Loucy (cell line): ENCODE data around the gene TSPAN10.

Experiments used
- H2AFZ ChIP-seq: fragments of 200-600 bp; sonication (generic); 2 replicates; pipeline ENCODE4 v1.6.0; 2016; ENCODE audit warnings: antibody characterized with exemption, mild to moderate bottlenecking, low read length, moderate library complexity
- H3F3A ChIP-seq: fragments of 200-600 bp; 2 replicates; pipeline ENCODE4 v1.6.0; 2016; ENCODE audit warnings: antibody characterized with exemption, low read depth, mild to moderate bottlenecking
- H3K27me3 ChIP-seq: fragments of 200-600 bp; sonication (generic); 2 replicates; pipeline ENCODE4 v1.6.1; 2014; ENCODE audit warnings: low read length, mild to moderate bottlenecking; ENCODE audit not compliant: insufficient read depth, poor library complexity, severe bottlenecking
- H3K36me3 ChIP-seq: fragments of 200-600 bp; sonication (generic); 2 replicates; pipeline ENCODE4 v1.6.1; 2016; ENCODE audit warnings: low read length; ENCODE audit not compliant: insufficient read depth
- H3K4me1 ChIP-seq: fragments of 200-600 bp; sonication (generic); 2 replicates; pipeline ENCODE4 v1.5.1; 2014; ENCODE audit warnings: low read length, mild to moderate bottlenecking; ENCODE audit not compliant: insufficient read depth, poor library complexity, severe bottlenecking
- H3K4me2 ChIP-seq: fragments of 200-600 bp; sonication (generic); 2 replicates; pipeline ENCODE4 v1.6.0; 2014; ENCODE audit warnings: antibody characterized with exemption, low read length, low read depth, mild to moderate bottlenecking; ENCODE audit not compliant: poor library complexity, severe bottlenecking
- H3K4me3 ChIP-seq: fragments of 200-600 bp; sonication (generic); 2 replicates; pipeline ENCODE4 v1.5.1; 2014; ENCODE audit warnings: low read length, mild to moderate bottlenecking, mixed read lengths; ENCODE audit not compliant: poor library complexity, severe bottlenecking
- H3K79me2 ChIP-seq: fragments of 200-600 bp; sonication (generic); 2 replicates; pipeline ENCODE4 v1.6.1; 2014; ENCODE audit warnings: low read length; ENCODE audit not compliant: insufficient read depth
- H3K9ac ChIP-seq: fragments of 200-600 bp; sonication (generic); 2 replicates; pipeline ENCODE4 v1.6.0; 2014; ENCODE audit warnings: mild to moderate bottlenecking, low read depth, low read length, moderate library complexity; ENCODE audit not compliant: poor library complexity, severe bottlenecking
- H3K9me2 ChIP-seq: fragments of 200-600 bp; sonication (generic); replicated peaks from 2 replicates; pipeline ENCODE4 v1.6.1; 2016; ENCODE audit warnings: low read depth, low read length, mixed read lengths
- H3K9me3 ChIP-seq: fragments of 200-600 bp; sonication (generic); 2 replicates; pipeline ENCODE4 v1.6.1; 2014; ENCODE audit warnings: mild to moderate bottlenecking, antibody characterized with exemption, low read length, low read depth; ENCODE audit not compliant: insufficient read depth
- H4K20me1 ChIP-seq: fragments of 200-600 bp; sonication (generic); 2 replicates; pipeline ENCODE4 v1.6.0; 2014; ENCODE audit warnings: antibody characterized with exemption, low read length, mild to moderate bottlenecking; ENCODE audit not compliant: insufficient read depth, poor library complexity, severe bottlenecking
- CTCF ChIP-seq: fragments of 200-600 bp; sonication (generic); conservative IDR thresholded peaks from 2 replicates; pipeline ENCODE4 v1.5.1; 2014; ENCODE audit warnings: mild to moderate bottlenecking, antibody characterized with exemption, low read length
- EZH2phosphoT487 ChIP-seq: fragments of 200-600 bp; IDR thresholded peaks from 2 replicates; pipeline ENCODE4 v1.6.1; 2018; ENCODE audit warnings: antibody characterized with exemption, mild to moderate bottlenecking, moderate library complexity, borderline replicate concordance

TSPAN10 gene

GRCh38 chr17:81644976-81645952, 8.3 kb downstream of the TSPAN10 start:
- Histone ChIP-seq H2AFZ (no peak overlapping the region), H3K4me2 (no peak overlapping the region), H3K4me1 (no peaks in the 10 kb centered on the region), H3K27me3 (no peaks in the 10 kb centered on the region), H4K20me1 (no peaks in the 10 kb centered on the region), H3K4me3 (no peak overlapping the region), H3K9me3 (no peaks in the 10 kb centered on the region), H3K9ac (no peak overlapping the region), H3K9me2 (no peaks in the 10 kb centered on the region), H3F3A (no peaks in the 10 kb centered on the region), H3K79me2 (no peaks in the 10 kb centered on the region), H3K36me3 (no peaks in the 10 kb centered on the region)
- no peak for TF ChIP-seq CTCF
- no peak for TF ChIP-seq EZH2phosphoT487

GRCh38 chr17:81646869-81647600, 10.0 kb downstream of the TSPAN10 start:
- Histone ChIP-seq H3K36me3 (no peaks in the 10 kb centered on the region), H3K79me2 (no peaks in the 10 kb centered on the region), H3K4me2 (no peak overlapping the region), H3F3A (no peaks in the 10 kb centered on the region), H3K9me2 (no peaks in the 10 kb centered on the region), H4K20me1 (no peaks in the 10 kb centered on the region), H3K27me3 (no peaks in the 10 kb centered on the region), H3K4me1 (no peaks in the 10 kb centered on the region), H2AFZ (no peak overlapping the region), H3K9me3 (no peaks in the 10 kb centered on the region), H3K4me3 (no peak overlapping the region), H3K9ac (no peak overlapping the region)
- TF ChIP-seq CTCF (no peak), EZH2phosphoT487 (no peak)

DNA sequence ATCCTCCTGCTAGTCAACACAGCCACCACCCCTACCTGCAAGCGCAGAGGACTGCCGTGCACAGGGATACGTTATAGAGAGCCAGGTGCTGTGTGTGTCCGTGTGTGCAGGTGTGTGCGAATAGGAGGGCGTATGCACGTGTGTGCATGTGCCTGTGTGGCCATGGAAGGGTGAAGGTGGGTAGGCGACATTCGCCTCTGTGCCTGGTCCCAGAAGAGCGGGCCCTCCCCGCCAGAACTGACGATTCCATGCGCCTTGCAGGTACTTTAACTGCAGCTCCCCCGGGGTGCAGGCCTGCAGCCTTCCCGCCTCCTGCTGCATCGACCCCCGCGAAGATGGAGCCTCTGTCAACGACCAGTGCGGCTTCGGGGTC, 10.6 kb downstream of the TSPAN10 start:
- Histone ChIP-seq H3K36me3 (no peaks in the 10 kb centered on the region), H3K27me3 (no peaks in the 10 kb centered on the region), H4K20me1 (no peaks in the 10 kb centered on the region), H3K9me3 (no peaks in the 10 kb centered on the region), H3K4me3 (no peak overlapping the region), H3F3A (no peaks in the 10 kb centered on the region), H3K4me2 (no peak overlapping the region), H3K79me2 (no peaks in the 10 kb centered on the region), H3K4me1 (peaks cover under 1% of the 10 kb centered on the region), H3K9ac (no peak overlapping the region), H3K9me2 (no peaks in the 10 kb centered on the region), H2AFZ (no peak overlapping the region)
- TF ChIP-seq CTCF, result no peak
- no peak for TF ChIP-seq EZH2phosphoT487
